SK-N-SH treated with all-trans-retinoic acid at 6 μM for 48 hours (cell line): Measurements from ENCODE around the gene GINS1.

Source experiments
- ATAC-seq: fragments of 200-7000 bp; cut with Tn5 transposase; 3 replicates; pipeline ENCODE4 v1.9.1; 2020; ENCODE audit warnings: mild to moderate bottlenecking, moderate library complexity
- ARNTL ChIP-seq: fragments of 450-650 bp; formaldehyde crosslinking; IDR thresholded peaks from 2 replicates; pipeline ENCODE4 v1.5.0; 2020; ENCODE audit warnings: low read depth, mild to moderate bottlenecking, moderate library complexity, borderline replicate concordance
- BACH2 ChIP-seq: fragments of 250-450 bp; sonication (Bioruptor Pico); IDR thresholded peaks from 2 replicates; pipeline ENCODE4 v1.9.0; 2021; ENCODE audit warnings: mild to moderate bottlenecking, borderline replicate concordance
- CREB5 ChIP-seq: fragments of 250-450 bp; sonication (Bioruptor Pico); IDR thresholded peaks from 2 replicates; pipeline ENCODE4 v1.5.1; 2020; ENCODE audit warnings: low read depth, mild to moderate bottlenecking, moderate library complexity
- CSDC2 ChIP-seq: fragments of 250-450 bp; sonication (Bioruptor Pico); IDR thresholded peaks from 2 replicates; pipeline ENCODE4 v1.5.0; 2020; ENCODE audit warnings: mild to moderate bottlenecking, moderate library complexity
- CSRNP3 ChIP-seq: fragments of 250-450 bp; sonication (Bioruptor Pico); IDR thresholded peaks from 2 replicates; pipeline ENCODE4 v1.5.1; 2021; ENCODE audit warnings: mild to moderate bottlenecking, moderate library complexity
- ESRRG ChIP-seq: fragments of 250-450 bp; sonication (Bioruptor Pico); IDR thresholded peaks from 2 replicates; pipeline ENCODE4 v1.6.1; 2021; ENCODE audit warnings: mild to moderate bottlenecking
- GLIS3 ChIP-seq: fragments of 250-450 bp; sonication (Bioruptor Pico); IDR thresholded peaks from 2 replicates; pipeline ENCODE4 v1.5.0; 2020; ENCODE audit warnings: mild to moderate bottlenecking, moderate library complexity
- ISL1 ChIP-seq: fragments of 250-450 bp; sonication (Bioruptor Pico); IDR thresholded peaks from 2 replicates; pipeline ENCODE4 v2.1.2; 2022; ENCODE audit warnings: mild to moderate bottlenecking, moderate library complexity
- OSR1 ChIP-seq: fragments of 250-450 bp; sonication (Bioruptor Pico); IDR thresholded peaks from 2 replicates; pipeline ENCODE4 v1.8.0; 2022; ENCODE audit warnings: moderate library complexity, mild to moderate bottlenecking, inconsistent platforms
- PATZ1 ChIP-seq: fragments of 250-450 bp; sonication (Bioruptor Pico); IDR thresholded peaks from 2 replicates; pipeline ENCODE4 v1.8.0; 2020; ENCODE audit warnings: mild to moderate bottlenecking, moderate library complexity, borderline replicate concordance
- POU6F1 ChIP-seq: fragments of 250-450 bp; sonication (Bioruptor Pico); IDR thresholded peaks from 2 replicates; pipeline ENCODE4 v1.8.0; 2021; ENCODE audit warnings: low read depth, mild to moderate bottlenecking, moderate library complexity, borderline replicate concordance
- PPARA ChIP-seq: fragments of 250-450 bp; sonication (Bioruptor Pico); IDR thresholded peaks from 2 replicates; pipeline ENCODE4 v1.5.0; 2020; ENCODE audit warnings: mild to moderate bottlenecking, borderline replicate concordance
- RARB ChIP-seq: fragments of 250-450 bp; sonication (Bioruptor Pico); IDR thresholded peaks from 2 replicates; pipeline ENCODE4 v1.8.0; 2021; ENCODE audit warnings: mild to moderate bottlenecking, moderate library complexity
- SNAI2 ChIP-seq: fragments of 250-450 bp; sonication (Bioruptor Pico); IDR thresholded peaks from 2 replicates; pipeline ENCODE4 v1.5.0; 2020; ENCODE audit warnings: mild to moderate bottlenecking, moderate library complexity
- TCF4 ChIP-seq: fragments of 250-450 bp; sonication (Bioruptor Pico); IDR thresholded peaks from 2 replicates; pipeline ENCODE4 v1.8.0; 2021; ENCODE audit warnings: mild to moderate bottlenecking, moderate library complexity, borderline replicate concordance
- TOX ChIP-seq: fragments of 250-450 bp; sonication (Bioruptor Pico); IDR thresholded peaks from 2 replicates; pipeline ENCODE4 v1.8.0; 2021; ENCODE audit warnings: mild to moderate bottlenecking, moderate library complexity, borderline replicate concordance
- TSHZ2 ChIP-seq: fragments of 250-450 bp; sonication (Bioruptor Pico); IDR thresholded peaks from 2 replicates; pipeline ENCODE4 v1.5.0; 2020; ENCODE audit warnings: mild to moderate bottlenecking, moderate library complexity
- ZC3H10 ChIP-seq: fragments of 250-450 bp; sonication (Bioruptor Pico); IDR thresholded peaks from 2 replicates; pipeline ENCODE4 v1.5.1; 2021; ENCODE audit warnings: mild to moderate bottlenecking, moderate library complexity
- ZFP3 ChIP-seq: fragments of 250-450 bp; sonication (Bioruptor Pico); IDR thresholded peaks from 2 replicates; pipeline ENCODE4 v1.5.0; 2020; ENCODE audit warnings: mild to moderate bottlenecking, moderate library complexity
- ZFP30 ChIP-seq: fragments of 450-650 bp; formaldehyde crosslinking; IDR thresholded peaks from 2 replicates; pipeline ENCODE4 v1.5.0; 2022; ENCODE audit warnings: mild to moderate bottlenecking, moderate library complexity
- ZNF565 ChIP-seq: fragments of 450-650 bp; formaldehyde crosslinking; conservative IDR thresholded peaks from 2 replicates; pipeline ENCODE4 v1.5.0; 2020; ENCODE audit warnings: low read depth, mild to moderate bottlenecking, moderate library complexity
- ZNF70 ChIP-seq: fragments of 450-650 bp; formaldehyde crosslinking; IDR thresholded peaks from 2 replicates; pipeline ENCODE4 v1.5.0; 2020; ENCODE audit warnings: mild to moderate bottlenecking, moderate library complexity
- ZNF8 ChIP-seq: fragments of 450-650 bp; formaldehyde crosslinking; IDR thresholded peaks from 2 replicates; pipeline ENCODE4 v1.5.0; 2020; ENCODE audit warnings: mild to moderate bottlenecking, moderate library complexity

Gene GINS1

GRCh38 chr20:25459916-25460535 lies 52.6 kb downstream of the GINS1 start (continued):
- TF ChIP-seq PPARA (no peak), ZNF8 (CRISPR knock-in tag) (no peak), BACH2 (CRISPR knock-in tag) (no peak), CSRNP3 (no peak), CSDC2 (CRISPR knock-in tag) (no peak), ZFP3 (CRISPR knock-in tag) (no peak)
- TF ChIP-seq, all 23 proteins: peak for 0

GRCh38 chr20:25460566-25461280 lies 53.2 kb downstream of the GINS1 start:
- TF ChIP-seq ISL1 (CRISPR knock-in tag) (no peak), SNAI2 (CRISPR knock-in tag) (no peak), GLIS3 (CRISPR knock-in tag) (no peak), ZNF8 (CRISPR knock-in tag) (no peak), RARB (no peak), TOX (CRISPR knock-in tag) (no peak), OSR1 (no peak), ZFP30 (CRISPR knock-in tag) (no peak), CSDC2 (CRISPR knock-in tag) (no peak)
- ATAC-seq = no peak

- ATAC-seq = no peak
- TF ChIP-seq CREB5 (no peak), ZNF70 (no peak), CSDC2 (CRISPR knock-in tag) (no peak), POU6F1 (CRISPR knock-in tag) (no peak), PATZ1 (no peak), TCF4 (no peak), ZFP3 (CRISPR knock-in tag) (no peak)
Observed at GRCh38 chr20:25461281-25461650, 53.8 kb downstream of the GINS1 start.

GRCh38 chr20:25461786-25462545 lies 54.5 kb downstream of the GINS1 start:
- TF ChIP-seq ARNTL (CRISPR knock-in tag) = no peak
- no peak for TF ChIP-seq CSDC2 (CRISPR knock-in tag)
- no peak for TF ChIP-seq GLIS3 (CRISPR knock-in tag)
- no peak for TF ChIP-seq ZFP3 (CRISPR knock-in tag)
- no peak for TF ChIP-seq ISL1 (CRISPR knock-in tag)
- no peak for TF ChIP-seq TSHZ2
- no peak for TF ChIP-seq ESRRG (CRISPR knock-in tag)
- TF ChIP-seq ZC3H10 (CRISPR knock-in tag) = no peak
- no peak for TF ChIP-seq OSR1
- TF ChIP-seq ZNF70 = no peak
- TF ChIP-seq ZFP30 (CRISPR knock-in tag) = no peak
- TF ChIP-seq PPARA = no peak
- TF ChIP-seq BACH2 (CRISPR knock-in tag) = no peak
- TF ChIP-seq TOX (CRISPR knock-in tag) = no peak
- no peak for TF ChIP-seq ZNF8 (CRISPR knock-in tag)
- TF ChIP-seq PATZ1 = no peak
- TF ChIP-seq ZNF565 (CRISPR knock-in tag) = no peak
- no peak for ATAC-seq
